Measurements from ENCODE around the gene FRMD5. TPM values are rescaled to one million over a fixed set of nuclear protein-coding genes. Genes with fewer than 3 reads are reported as not detected.

Gene FRMD5
- total RNA-seq, 1 experiment from 2014 or later = 3.9 TPM

GRCh38 chr15:44163370-44163769 lies 31.7 kb downstream of the FRMD5 start:
- H3K27ac Mint-ChIP-seq = no peak overlapping the region
- Histone ChIP-seq H3K56ac (ENCODE audit: insufficient read length, low read depth, low read length) (no peak overlapping the region), H2BK5ac (ENCODE audit: insufficient read length, low read length) (no peak overlapping the region), H3K18ac (ENCODE audit: insufficient read length, low read depth, low read length) (no peak overlapping the region), H3K9me3 (ENCODE audit: control insufficient read depth, low read depth, low read length) (no peaks in the 10 kb centered on the region), H3K14ac (ENCODE audit: insufficient read depth, low read length) (no peak overlapping the region), H2AFZ (ENCODE audit: low read length) (no peak overlapping the region), H3K79me1 (ENCODE audit: insufficient read depth, low read depth, low read length, poor library complexity, severe bottlenecking) (no peaks in the 10 kb centered on the region), H3T11ph (ENCODE audit: low read length) (no peak overlapping the region), H3K23ac (ENCODE audit: insufficient read length, low read depth, low read length) (no peak overlapping the region), H2BK20ac (ENCODE audit: low read depth, low read length, poor library complexity, severe bottlenecking) (no peak overlapping the region), H4K91ac (ENCODE audit: insufficient read length, low read depth, low read length) (no peak overlapping the region), H2BK120ac (ENCODE audit: low read depth, low read length, poor library complexity, severe bottlenecking) (no peak overlapping the region), H2BK15ac (ENCODE audit: low read depth, low read length) (no peak overlapping the region), H3K4me2 (ENCODE audit: insufficient read depth, insufficient read length, low read length) (no peak overlapping the region), H4K5ac (ENCODE audit: insufficient read length, low read depth, low read length) (no peak overlapping the region), H4K20me1 (ENCODE audit: control insufficient read depth, insufficient read depth, insufficient read length) (no peaks in the 10 kb centered on the region), H3K4me1 (ENCODE audit: insufficient read depth, low read length) (no peaks in the 10 kb centered on the region), H3K27me3 (ENCODE audit: insufficient read depth, low read length) (no peaks in the 10 kb centered on the region), H3K9ac (ENCODE audit: extremely low read depth, insufficient read length, low read length) (no peak overlapping the region), H2AK5ac (ENCODE audit: insufficient read length, low read length) (no peak overlapping the region), H4K8ac (replicated peaks; ENCODE audit: insufficient read length, low read depth, low read length) (no peak overlapping the region), H2BK12ac (ENCODE audit: insufficient read length, low read depth, low read length) (no peak overlapping the region), H3K79me2 (ENCODE audit: insufficient read depth, low read length) (no peaks in the 10 kb centered on the region), H3K27ac (ENCODE audit: insufficient read length, low read depth, low read length) (no peak overlapping the region), H3K4ac (ENCODE audit: low read depth, low read length) (no peak overlapping the region), H3K23me2 (ENCODE audit: insufficient read length, low read depth, low read length, poor library complexity, severe bottlenecking) (no peaks in the 10 kb centered on the region)
- no peaks in the 10 kb centered on the region for H3K9me3 Mint-ChIP-seq
- DNase-seq = no peak
- no peaks in the 10 kb centered on the region for H3K36me3 Mint-ChIP-seq (ENCODE audit: insufficient read depth in 1 of 3, low read depth in 3 of 3)
- TF ChIP-seq CTCF (conservative IDR thresholded peaks at IDR 0.05) = no peak
- H3K4me3 Mint-ChIP-seq = no peak overlapping the region
- no CpG with 5 or more reads among the region's 5 CpGs for WGBS (ENCODE audit: extremely low coverage, insufficient read length, low lambda C conversion rate)
- 0 out of 4 replicates have a peak, but pooled peaks cover 0 to 3% of the 10 kb centered on the region in 2 experiments for H3K4me1 Mint-ChIP-seq
- H3K27me3 Mint-ChIP-seq (ENCODE audit: low read depth) = no peaks in the 10 kb centered on the region
